Vagina (tissue), 2 donors: ENCODE measurements around the gene TYSND1.

ENCODE experiments used
- POLR2A ChIP-seq, 2 donors: fragments of 450-650 bp; IDR thresholded peaks; one replicate each; pipeline ENCODE4 v1.6.1; 2017; ENCODE audit warnings: antibody characterized with exemption in 2 of 2, mild to moderate bottlenecking in 2 of 2, moderate library complexity in 2 of 2
- POLR2AphosphoS5 ChIP-seq, 2 donors: sonication (generic); formaldehyde crosslinking; IDR thresholded peaks; one replicate each; pipeline ENCODE4 v1.9.0; 2017; ENCODE audit warnings: antibody characterized with exemption in 2 of 2, mild to moderate bottlenecking in 2 of 2, low read depth in 1 of 2; ENCODE audit not compliant: insufficient read depth in 1 of 2
- TF ChIP-seq, protein P1 (sequence below), 3 experiments: fragments of 450-650 bp in 2 of 3; fragments of 200-600 bp in 1 of 3; sonication (generic) in 1 of 3; IDR thresholded peaks; one replicate each; pipeline ENCODE4 v1.5.1; 2017 to 2019; ENCODE audit warnings: antibody characterized with exemption in 3 of 3, mild to moderate bottlenecking in 2 of 3, moderate library complexity in 2 of 3

DNA sequence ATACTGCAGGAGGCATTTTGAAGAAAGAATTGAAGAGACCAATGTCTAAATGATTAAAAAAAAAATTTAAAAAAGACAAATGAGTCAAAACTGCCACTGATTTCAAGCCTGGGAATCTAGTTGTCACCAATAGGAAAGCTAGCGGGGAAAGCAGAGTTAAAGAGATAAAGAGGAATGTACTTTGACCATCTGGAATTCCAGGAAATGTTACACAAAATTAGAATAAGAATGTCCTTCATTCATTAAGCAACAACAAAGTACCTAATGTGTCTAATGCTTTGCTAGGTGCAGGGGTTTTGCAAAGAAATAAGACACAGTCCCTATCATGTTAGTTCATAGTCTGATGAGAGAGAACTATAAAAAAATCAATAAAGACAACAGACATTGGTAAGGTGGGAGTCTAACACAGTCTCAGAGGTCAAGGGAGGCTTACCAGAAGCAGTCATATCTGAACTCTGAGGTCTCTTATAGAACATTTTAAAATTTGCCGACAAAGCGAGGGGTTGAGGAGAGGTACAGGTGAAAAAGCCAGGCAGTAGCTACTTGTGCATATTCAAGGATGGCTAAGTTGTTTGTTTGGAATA is 8.8 kb upstream of the TYSND1 start:
- TF ChIP-seq POLR2A (IDR thresholded peaks at IDR 0.05): no peak
- TF ChIP-seq, protein P1, sequence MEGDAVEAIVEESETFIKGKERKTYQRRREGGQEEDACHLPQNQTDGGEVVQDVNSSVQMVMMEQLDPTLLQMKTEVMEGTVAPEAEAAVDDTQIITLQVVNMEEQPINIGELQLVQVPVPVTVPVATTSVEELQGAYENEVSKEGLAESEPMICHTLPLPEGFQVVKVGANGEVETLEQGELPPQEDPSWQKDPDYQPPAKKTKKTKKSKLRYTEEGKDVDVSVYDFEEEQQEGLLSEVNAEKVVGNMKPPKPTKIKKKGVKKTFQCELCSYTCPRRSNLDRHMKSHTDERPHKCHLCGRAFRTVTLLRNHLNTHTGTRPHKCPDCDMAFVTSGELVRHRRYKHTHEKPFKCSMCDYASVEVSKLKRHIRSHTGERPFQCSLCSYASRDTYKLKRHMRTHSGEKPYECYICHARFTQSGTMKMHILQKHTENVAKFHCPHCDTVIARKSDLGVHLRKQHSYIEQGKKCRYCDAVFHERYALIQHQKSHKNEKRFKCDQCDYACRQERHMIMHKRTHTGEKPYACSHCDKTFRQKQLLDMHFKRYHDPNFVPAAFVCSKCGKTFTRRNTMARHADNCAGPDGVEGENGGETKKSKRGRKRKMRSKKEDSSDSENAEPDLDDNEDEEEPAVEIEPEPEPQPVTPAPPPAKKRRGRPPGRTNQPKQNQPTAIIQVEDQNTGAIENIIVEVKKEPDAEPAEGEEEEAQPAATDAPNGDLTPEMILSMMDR (IDR thresholded peaks at IDR 0.05): no peak
- TF ChIP-seq POLR2AphosphoS5 (IDR thresholded peaks at IDR 0.05; ENCODE audit: insufficient read depth in 1 of 2, low read depth in 1 of 2): no peak
